Mesendoderm (in vitro differentiated cells): Measurements from ENCODE around the gene MYBPC2.

ENCODE experiments used
- DNase-seq: peaks from one replicate; pipeline ENCODE4 v3.0.0; 2013
- H2AK5ac ChIP-seq: 2 replicates; pipeline ENCODE4 v1.6.1; 2013; ENCODE audit warnings: low read length, inconsistent platforms
- H2BK120ac ChIP-seq: 2 replicates; pipeline ENCODE4 v1.6.1; 2013; ENCODE audit warnings: low read depth, mild to moderate bottlenecking, low read length, moderate library complexity, mixed read lengths
- H2BK15ac ChIP-seq: replicated peaks from 2 replicates; pipeline ENCODE4 v1.6.1; 2013; ENCODE audit warnings: low read depth, mild to moderate bottlenecking, moderate library complexity
- H2BK5ac ChIP-seq: 2 replicates; pipeline ENCODE4 v1.6.1; 2013; ENCODE audit warnings: low read length, inconsistent platforms
- H3K18ac ChIP-seq: 2 replicates; pipeline ENCODE4 v1.6.1; 2013; ENCODE audit warnings: mild to moderate bottlenecking, low read length, mixed read lengths
- H3K23ac ChIP-seq: one replicate; pipeline ENCODE4 v1.6.1; 2013; ENCODE audit warnings: low read length
- H3K27ac ChIP-seq: 2 replicates; pipeline ENCODE4 v1.5.1; 2013; ENCODE audit warnings: low read depth, mild to moderate bottlenecking, inconsistent platforms, low read length, moderate library complexity
- H3K27me3 ChIP-seq: 2 replicates; pipeline ENCODE4 v1.6.1; 2013; ENCODE audit warnings: low read length, control low read depth, mild to moderate bottlenecking, inconsistent platforms; ENCODE audit not compliant: insufficient read depth, poor library complexity
- H3K36me3 ChIP-seq: 2 replicates; pipeline ENCODE4 v1.6.1; 2013; ENCODE audit warnings: low read length, inconsistent platforms; ENCODE audit not compliant: control insufficient read depth, insufficient read depth
- H3K4ac ChIP-seq: one replicate; pipeline ENCODE4 v1.6.1; 2013; ENCODE audit warnings: low read depth, mild to moderate bottlenecking, low read length, moderate library complexity
- H3K4me1 ChIP-seq: 2 replicates; pipeline ENCODE4 v1.6.1; 2013; ENCODE audit warnings: low read depth, low read length, inconsistent platforms; ENCODE audit not compliant: control insufficient read depth
- H3K4me2 ChIP-seq: 2 replicates; pipeline ENCODE4 v1.6.1; 2013; ENCODE audit warnings: low read length
- H3K4me3 ChIP-seq: 2 replicates; pipeline ENCODE4 v1.5.1; 2013; ENCODE audit warnings: mild to moderate bottlenecking, low read length
- H3K56ac ChIP-seq: one replicate; pipeline ENCODE4 v1.6.1; 2013; ENCODE audit warnings: low read length
- H3K79me1 ChIP-seq: 2 replicates; pipeline ENCODE4 v1.6.1; 2013; ENCODE audit warnings: low read length, inconsistent platforms
- H3K79me2 ChIP-seq: 2 replicates; pipeline ENCODE4 v1.6.1; 2013; ENCODE audit warnings: mild to moderate bottlenecking, low read length; ENCODE audit not compliant: control insufficient read depth, insufficient read depth
- H3K9ac ChIP-seq: 2 replicates; pipeline ENCODE4 v1.6.1; 2013; ENCODE audit warnings: low read length, inconsistent platforms
- H4K5ac ChIP-seq: one replicate; pipeline ENCODE4 v1.6.1; 2013; ENCODE audit warnings: low read length
- H4K8ac ChIP-seq: one replicate; pipeline ENCODE4 v1.6.1; 2013; ENCODE audit warnings: low read depth, mild to moderate bottlenecking, control low read depth, low read length, moderate library complexity
- WGBS: extraction: QIAGEN DNeasy Blood & Tissue Kit; methylation state at CpG from one replicate; pipeline ENCODE4 v1.1.7; 2013; ENCODE audit warnings: low lambda C conversion rate, missing lambda C conversion rate; ENCODE audit not compliant: insufficient coverage; ENCODE audit errors: extremely low coverage; 5-methylcytosine and 5-hydroxymethylcytosine counted together

MYBPC2 gene

GRCh38 chr19:50455992-50456391, 23.3 kb downstream of the MYBPC2 start:
- H3K36me3 ChIP-seq, result no peaks in the 10 kb centered on the region
- H3K9ac ChIP-seq, result no peak overlapping the region
- no peak overlapping the region for H3K4me3 ChIP-seq
- H2AK5ac ChIP-seq, result no peak overlapping the region
- 100% methylated on average over 1 of the region's 2 CpGs for WGBS
- no peak overlapping the region for H3K4ac ChIP-seq
- H2BK120ac ChIP-seq, result no peak overlapping the region
- H3K18ac ChIP-seq, result no peak overlapping the region
- H4K5ac ChIP-seq, result no peak overlapping the region
- H2BK15ac ChIP-seq, result no peak overlapping the region
- DNase-seq, result no peak
- no peaks in the 10 kb centered on the region for H3K79me2 ChIP-seq
- H3K4me2 ChIP-seq, result no peak overlapping the region
- H3K27me3 ChIP-seq, result no peaks in the 10 kb centered on the region
- no peak overlapping the region for H3K27ac ChIP-seq
- no peaks in the 10 kb centered on the region for H3K4me1 ChIP-seq
- H2BK5ac ChIP-seq, result no peak overlapping the region
- no peak overlapping the region for H3K23ac ChIP-seq
- no peak overlapping the region for H4K8ac ChIP-seq
- H3K56ac ChIP-seq, result no peak overlapping the region
- H3K79me1 ChIP-seq, result no peaks in the 10 kb centered on the region

- Histone ChIP-seq H3K4me2 (no peak overlapping the region), H3K79me1 (no peaks in the 10 kb centered on the region), H3K4me3 (no peak overlapping the region), H3K4ac (no peak overlapping the region), H3K56ac (no peak overlapping the region), H4K5ac (no peak overlapping the region), H3K79me2 (no peaks in the 10 kb centered on the region), H2BK15ac (no peak overlapping the region), H3K18ac (no peak overlapping the region), H3K23ac (no peak overlapping the region), H4K8ac (no peak overlapping the region), H2AK5ac (no peak overlapping the region), H2BK120ac (no peak overlapping the region), H3K9ac (no peak overlapping the region), H3K4me1 (no peaks in the 10 kb centered on the region), H3K27ac (no peak overlapping the region), H2BK5ac (no peak overlapping the region), H3K36me3 (no peaks in the 10 kb centered on the region), H3K27me3 (no peaks in the 10 kb centered on the region)
- WGBS, result no CpG with 5 or more reads among the region's 5 CpGs
- DNase-seq, result no peak
These were observed 24.6 kb downstream of the MYBPC2 start for GRCh38 chr19:50457300-50457699.

GRCh38 chr19:50458396-50459066, 25.8 kb downstream of the MYBPC2 start:
- DNase-seq, result no peak
- no peaks in the 10 kb centered on the region for H3K79me2 ChIP-seq
- H4K8ac ChIP-seq, result no peak overlapping the region
- H3K36me3 ChIP-seq, result no peaks in the 10 kb centered on the region
- no peaks in the 10 kb centered on the region for H3K27me3 ChIP-seq
- H4K5ac ChIP-seq, result no peak overlapping the region
- no peak overlapping the region for H3K4me3 ChIP-seq
- no peak overlapping the region for H2AK5ac ChIP-seq
- no peaks in the 10 kb centered on the region for H3K4me1 ChIP-seq
- H3K23ac ChIP-seq, result no peak overlapping the region
- no peaks in the 10 kb centered on the region for H3K79me1 ChIP-seq
- no peak overlapping the region for H3K4ac ChIP-seq
- H3K4me2 ChIP-seq, result no peak overlapping the region
- no peak overlapping the region for H2BK5ac ChIP-seq
- H3K27ac ChIP-seq, result no peak overlapping the region
- H3K9ac ChIP-seq, result no peak overlapping the region
- WGBS, result no CpG with 5 or more reads among the region's 50 CpGs
- no peak overlapping the region for H2BK15ac ChIP-seq
- H3K18ac ChIP-seq, result no peak overlapping the region
- H2BK120ac ChIP-seq, result no peak overlapping the region
- no peak overlapping the region for H3K56ac ChIP-seq

- Histone ChIP-seq H3K4me2 (no peak overlapping the region), H3K18ac (no peak overlapping the region), H4K8ac (no peak overlapping the region), H2BK5ac (no peak overlapping the region), H3K4me1 (no peaks in the 10 kb centered on the region), H3K27me3 (no peaks in the 10 kb centered on the region), H3K23ac (no peak overlapping the region), H2BK15ac (no peak overlapping the region), H3K36me3 (no peaks in the 10 kb centered on the region), H3K4me3 (no peak overlapping the region), H3K56ac (no peak overlapping the region), H3K4ac (no peak overlapping the region), H2BK120ac (no peak overlapping the region), H2AK5ac (no peak overlapping the region), H3K9ac (no peak overlapping the region), H3K79me1 (no peaks in the 10 kb centered on the region), H4K5ac (no peak overlapping the region), H3K27ac (no peak overlapping the region), H3K79me2 (no peaks in the 10 kb centered on the region)
- DNase-seq, result no peak
- no CpG with 5 or more reads among the region's 32 CpGs for WGBS
These were observed 26.4 kb downstream of the MYBPC2 start for GRCh38 chr19:50459067-50459456.

- Histone ChIP-seq H2BK120ac (no peak overlapping the region), H3K79me2 (no peaks in the 10 kb centered on the region), H3K23ac (no peak overlapping the region), H4K5ac (no peak overlapping the region), H2BK5ac (no peak overlapping the region), H3K27ac (no peak overlapping the region), H2BK15ac (no peak overlapping the region), H3K4me2 (no peak overlapping the region), H3K4me3 (no peak overlapping the region), H3K36me3 (no peaks in the 10 kb centered on the region), H3K18ac (no peak overlapping the region), H4K8ac (no peak overlapping the region), H3K56ac (no peak overlapping the region), H3K9ac (no peak overlapping the region), H3K27me3 (no peaks in the 10 kb centered on the region), H3K4ac (no peak overlapping the region), H3K79me1 (no peaks in the 10 kb centered on the region), H2AK5ac (no peak overlapping the region), H3K4me1 (no peaks in the 10 kb centered on the region)
- WGBS, result no CpG with 5 or more reads among the region's 1 CpG
- DNase-seq, result no peak
These were observed 26.9 kb downstream of the MYBPC2 start for GRCh38 chr19:50459638-50460037.

GRCh38 chr19:50460161-50460765, 27.6 kb downstream of the MYBPC2 start:
- H3K79me1 ChIP-seq, result no peaks in the 10 kb centered on the region
- no peak overlapping the region for H2BK15ac ChIP-seq
- H4K8ac ChIP-seq, result no peak overlapping the region
- no peaks in the 10 kb centered on the region for H3K27me3 ChIP-seq
- H3K4ac ChIP-seq, result no peak overlapping the region
- no peak overlapping the region for H4K5ac ChIP-seq
- H3K56ac ChIP-seq, result no peak overlapping the region
- no peak for DNase-seq
- H3K23ac ChIP-seq, result no peak overlapping the region
- H3K79me2 ChIP-seq, result no peaks in the 10 kb centered on the region
- H3K4me1 ChIP-seq, result no peaks in the 10 kb centered on the region
- H3K18ac ChIP-seq, result no peak overlapping the region
- H2BK5ac ChIP-seq, result no peak overlapping the region
- WGBS, result no CpG with 5 or more reads among the region's 13 CpGs
- no peak overlapping the region for H2BK120ac ChIP-seq
- no peak overlapping the region for H3K27ac ChIP-seq
- no peak overlapping the region for H2AK5ac ChIP-seq
- H3K9ac ChIP-seq, result no peak overlapping the region
- no peaks in the 10 kb centered on the region for H3K36me3 ChIP-seq
- no peak overlapping the region for H3K4me3 ChIP-seq
- H3K4me2 ChIP-seq, result no peak overlapping the region
